SK-N-MC (cell line): ENCODE measurements around the gene HOPX.

Experiments
- EZH2 ChIP-seq: fragments of 200-600 bp; sonication (generic); IDR thresholded peaks from one replicate; pipeline ENCODE4 v1.6.1; 2017; ENCODE audit warnings: antibody characterized with exemption
- POLR2AphosphoS5 ChIP-seq: IDR thresholded peaks from 2 replicates; pipeline ENCODE4 v1.6.1; 2012; ENCODE audit warnings: mild to moderate bottlenecking, low read depth, low read length, borderline replicate concordance

- no peak for TF ChIP-seq EZH2
- no peak for TF ChIP-seq POLR2AphosphoS5
These were observed 2.4 kb upstream of the HOPX start for GRCh38 chr4:56683455-56683854.
